Cardiac septum (tissue), 1 donor: ENCODE measurements around the gene CELF1. TPM values are rescaled to one million over a fixed set of nuclear protein-coding genes. Genes with fewer than 3 reads are reported as not detected.

ENCODE experiments used
- total RNA-seq: library from RNA; stranded (reverse); fragmentation: NEBNext Ultra II Directional; extraction: Animal tissue kit (Norgen Biotek cat#: 25700); gene quantifications from one replicate; pipeline ENCODE4 v1.2.1, GENCODE V29; 2021
- donor health status: DM: no; HTN: no; CAD: no.

The CELF1 gene
- total RNA-seq, 1 donor from 2014 or later, result 102 TPM

Other genes with a start within 250 kb of the CELF1 start
- 1,860 TPM for gene MYBPC3, start 200.4 kb downstream of the CELF1 start, total RNA-seq
- 12.0 TPM for gene SPI1, start 174.6 kb downstream of the CELF1 start, total RNA-seq
- gene SLC39A13, start 144.5 kb downstream of the CELF1 start, total RNA-seq, result 72.2 TPM
- gene PSMC3, start 126.7 kb downstream of the CELF1 start, total RNA-seq, result 132 TPM
- 3.7 TPM for gene RAPSN, start 104.0 kb downstream of the CELF1 start, total RNA-seq
- 18.7 TPM for gene PTPMT1, start 12.5 kb upstream of the CELF1 start, total RNA-seq
- 14.3 TPM for gene KBTBD4, start 25.8 kb upstream of the CELF1 start, total RNA-seq
- gene NDUFS3, start 25.9 kb upstream of the CELF1 start, total RNA-seq, result 234 TPM
- gene FAM180B, start 33.5 kb upstream of the CELF1 start, total RNA-seq, result not detected
- gene C1QTNF4, start 41.3 kb upstream of the CELF1 start, total RNA-seq, result 0.51 TPM
- gene MTCH2, start 89.4 kb upstream of the CELF1 start, total RNA-seq, result 77.4 TPM
- gene AGBL2, start 162.2 kb upstream of the CELF1 start, total RNA-seq, result 1.2 TPM
- 41.7 TPM for gene FNBP4, start 214.2 kb upstream of the CELF1 start, total RNA-seq